GM18867 (cell line): Measurements from ENCODE around the gene PLCD1.
A peak's percentile ranks its signal among the peaks of the same experiment; 100 is the strongest.

Experiments used
- ATAC-seq: cut with Tn5 transposase; IDR thresholded peaks from one replicate; pipeline ENCODE4 v1.9.1; 2021; ENCODE audit warnings: mild to moderate bottlenecking, moderate library complexity; ENCODE audit not compliant: unreplicated experiment

PLCD1 gene

DNA sequence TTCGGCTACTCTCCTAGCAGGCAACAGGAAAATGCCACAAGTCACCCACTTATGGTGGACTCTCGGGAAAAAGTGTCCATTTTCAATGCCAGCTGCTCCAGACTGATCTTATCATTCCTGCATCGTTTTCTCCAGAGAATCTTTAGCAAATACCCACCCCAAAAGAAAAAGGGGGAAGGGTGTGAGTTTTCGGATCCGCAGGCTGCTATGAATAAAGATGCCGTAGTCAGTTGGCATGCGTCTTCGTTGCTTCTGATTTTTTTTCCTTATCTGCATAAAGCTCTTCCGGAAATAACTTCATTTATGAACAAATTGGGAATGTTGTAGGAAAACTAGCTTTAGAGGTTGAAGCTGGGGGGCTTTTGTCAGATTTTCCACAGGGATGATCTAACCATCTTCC lies 61.2 kb downstream of the PLCD1 start:
- no peak for ATAC-seq

DNA sequence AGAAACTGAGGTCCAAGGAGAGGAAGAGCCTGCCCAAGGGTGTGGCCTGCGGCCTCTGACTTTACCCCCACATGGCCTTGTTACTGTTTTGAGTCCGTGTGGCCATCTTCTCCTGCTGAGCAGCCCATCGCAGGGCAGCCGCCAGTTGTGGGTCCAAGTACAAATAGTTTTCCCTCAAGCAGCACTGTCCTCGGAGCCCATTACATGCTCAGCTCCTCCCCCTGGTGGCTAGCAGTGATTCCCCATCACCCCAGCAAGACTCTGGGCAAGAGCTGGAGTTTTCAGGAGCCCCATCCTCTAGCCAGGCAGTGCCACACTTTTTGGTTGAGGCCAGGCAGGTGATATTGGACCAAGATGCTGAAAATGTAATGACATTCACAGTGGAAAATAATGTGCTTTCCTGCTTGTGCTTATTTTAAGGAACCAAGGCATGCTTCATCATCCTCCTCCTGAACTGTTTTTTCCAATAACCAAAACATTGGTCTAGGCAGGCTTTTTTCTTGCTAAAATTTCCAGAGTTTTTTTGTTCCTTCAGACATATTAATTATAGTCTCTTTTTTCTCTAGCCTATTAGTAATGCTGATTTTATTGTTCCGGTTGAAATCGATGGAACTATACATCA lies 62.1 kb downstream of the PLCD1 start:
- ATAC-seq: peak; percentile 78

DNA sequence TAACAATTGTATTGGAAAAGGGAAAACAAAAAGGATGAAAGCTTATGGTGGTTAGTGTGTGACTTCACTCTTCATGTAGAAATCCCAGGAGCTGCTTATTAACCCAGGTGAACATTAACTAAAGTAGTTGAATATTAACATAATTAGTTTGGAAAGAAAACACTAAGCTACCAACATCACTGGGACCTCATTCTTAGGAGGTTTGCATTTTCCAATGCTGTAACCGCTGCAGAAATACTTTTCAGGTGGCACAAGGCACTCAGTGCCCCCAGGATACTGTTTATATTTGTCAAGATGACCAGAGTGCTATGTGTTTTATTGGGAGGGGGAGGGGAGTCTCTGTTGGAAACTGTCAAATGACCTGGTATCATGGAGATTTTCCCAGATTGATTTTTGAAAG lies 64.7 kb downstream of the PLCD1 start:
- ATAC-seq: no peak

DNA sequence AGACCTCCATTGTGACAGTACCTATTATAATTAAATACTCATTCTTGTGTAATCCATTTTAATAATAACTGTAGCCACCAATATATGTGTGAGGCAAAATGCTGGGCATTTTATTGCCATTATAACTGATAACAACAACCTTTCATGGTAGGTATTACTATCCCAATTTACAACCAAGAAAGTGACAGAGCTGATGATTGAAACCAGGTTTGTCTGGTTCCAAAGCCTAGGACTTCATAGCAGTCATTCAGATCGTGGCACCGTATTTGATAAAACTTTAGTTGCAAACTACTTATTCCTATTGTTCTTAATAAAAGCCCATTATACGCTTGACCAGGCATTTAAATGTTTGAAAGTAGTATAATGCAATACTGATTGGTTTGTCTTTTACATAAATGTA lies 65.3 kb downstream of the PLCD1 start:
- no peak for ATAC-seq

DNA sequence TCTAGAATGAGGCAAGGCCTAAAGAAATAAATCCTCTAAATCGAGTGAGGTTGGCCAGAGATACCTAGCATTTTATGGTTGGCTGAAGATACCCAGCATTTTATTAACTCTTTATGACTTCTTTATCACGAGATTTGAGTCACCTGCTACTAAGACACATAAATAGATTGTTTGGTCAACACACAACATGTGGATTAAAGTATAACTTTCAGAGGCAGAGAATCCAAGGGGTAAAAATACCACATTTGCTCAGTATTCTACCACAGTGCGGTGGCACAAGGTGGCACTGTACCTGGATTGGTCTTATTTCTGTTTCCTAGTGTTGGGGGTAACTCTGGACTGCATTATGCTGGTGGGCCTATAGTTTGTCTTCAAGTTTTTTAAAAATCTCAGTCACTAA lies 65.8 kb downstream of the PLCD1 start:
- ATAC-seq: no peak

DNA sequence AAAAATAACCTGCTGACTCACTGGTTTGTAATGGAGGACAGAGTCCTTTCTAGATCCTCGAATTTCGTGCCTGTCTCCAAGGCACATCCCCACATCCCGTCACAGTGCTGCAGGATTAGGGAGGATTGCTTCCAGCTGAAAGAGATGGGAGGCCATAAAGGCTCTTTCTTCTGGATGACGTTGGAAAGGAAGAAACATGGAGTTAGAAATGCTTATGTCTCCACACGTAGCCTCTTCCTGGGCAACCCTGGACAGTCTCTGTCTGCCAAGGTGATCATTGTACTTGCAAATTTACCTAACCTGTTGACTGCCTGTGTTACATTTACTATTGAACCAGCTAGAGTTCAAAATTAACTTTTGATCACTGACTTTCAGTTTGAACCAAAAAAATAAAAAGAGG lies 66.4 kb downstream of the PLCD1 start:
- ATAC-seq: no peak

DNA sequence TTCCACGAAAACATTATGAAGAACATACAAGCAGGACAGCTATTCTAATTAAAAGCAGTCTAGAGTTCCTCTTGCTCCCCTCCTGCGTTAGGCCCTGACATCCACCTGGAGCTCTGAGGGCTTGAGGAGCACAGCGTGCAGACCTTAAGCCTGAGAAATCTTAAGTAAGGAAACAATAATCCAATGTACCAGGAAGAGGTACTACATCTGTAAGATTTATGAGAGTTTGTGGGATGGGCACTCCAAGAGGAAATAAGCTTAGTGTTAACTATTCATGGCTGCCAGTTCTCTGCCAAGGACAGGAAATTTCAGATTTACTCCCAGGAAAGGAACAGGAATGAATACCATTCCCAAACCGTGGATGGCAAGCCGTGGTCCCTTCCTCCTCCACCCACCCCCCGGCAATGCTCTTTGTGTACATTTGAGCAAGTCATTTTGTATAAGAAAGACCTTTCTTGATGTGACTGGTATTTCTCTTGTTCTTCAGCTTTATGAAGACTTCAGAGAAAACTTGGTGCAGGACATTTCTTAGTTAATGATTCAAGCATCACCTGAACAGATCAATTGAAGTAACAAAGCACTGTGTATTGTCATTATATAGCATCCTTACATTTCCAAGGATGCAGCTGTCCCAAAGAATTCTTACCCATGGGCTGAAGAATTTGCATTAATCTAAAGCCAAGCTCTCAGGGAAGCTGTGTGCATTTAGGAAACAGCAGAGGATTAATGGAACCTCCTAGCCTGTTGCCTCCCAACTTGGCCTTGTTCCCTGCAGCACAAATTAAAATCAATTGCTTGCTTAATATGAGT lies 67.6 kb downstream of the PLCD1 start:
- ATAC-seq: no peak

DNA sequence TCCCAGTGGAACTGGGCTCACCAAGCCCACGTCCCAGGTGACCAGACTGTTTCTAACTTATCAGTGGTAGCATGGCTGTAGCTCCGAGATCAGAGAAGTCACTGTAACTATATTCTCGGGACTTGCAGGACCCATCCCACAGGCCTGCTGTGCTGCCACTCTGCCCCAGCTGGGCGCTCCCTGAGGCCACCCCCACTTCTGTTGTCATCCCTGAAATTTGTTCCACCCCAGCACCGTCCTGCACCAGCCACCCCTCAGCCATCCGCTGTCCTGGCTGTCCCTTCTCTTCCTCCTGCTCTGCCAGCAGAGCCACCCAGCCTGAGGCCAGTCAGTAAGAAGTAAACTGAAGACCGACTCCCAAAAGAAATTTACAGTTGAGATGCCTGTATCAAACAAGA lies 71.9 kb downstream of the PLCD1 start:
- ATAC-seq: no peak
